IMR-90 (cell line): ENCODE measurements around the gene MEGF11. TPM values are rescaled to one million over a fixed set of nuclear protein-coding genes. Genes with fewer than 3 reads are reported as not detected.

Source experiments
- ATAC-seq: fragments of 200-7000 bp; cut with Tn5 transposase; 2 replicates; pipeline ENCODE4 v1.9.1; 2020; ENCODE audit warnings: low read depth, mild to moderate bottlenecking, moderate library complexity
- BruUV-seq: library from RNA; stranded (reverse); fragments of 400-500 nt; replicated peaks from 2 replicates; lab custom pipeline; 2021; lab: Mats Ljungman, UMichigan
- CTCF ChIA-PET: fragments of 300-600 bp; formaldehyde crosslinking; extraction: SDS; loops from one replicate; lab custom pipeline; 2021; ENCODE audit warnings: antibody characterized with exemption; lab: Yijun Ruan, JAX
- POLR2A ChIA-PET: fragments of 300-600 bp; sonication (Branson Sonifier 250); formaldehyde crosslinking; loops from one replicate; lab custom pipeline; 2022; ENCODE audit warnings: antibody characterized with exemption; ENCODE audit not compliant: unreplicated experiment; lab: Charles Lee
- DNase-seq: peaks from one replicate; pipeline ENCODE4 v3.0.0; 2013
- H2AFZ ChIP-seq: replicated peaks from 2 replicates; pipeline ENCODE3; 2013; ENCODE audit warnings: low read length, mild to moderate bottlenecking; ENCODE audit not compliant: poor library complexity
- H2AK5ac ChIP-seq: 2 replicates; pipeline ENCODE4 v1.6.1; 2013; ENCODE audit warnings: low read depth, low read length, inconsistent platforms
- H2AK9ac ChIP-seq: replicated peaks from 2 replicates; pipeline ENCODE3; 2013; ENCODE audit warnings: mild to moderate bottlenecking, low read depth, low read length, moderate library complexity; ENCODE audit not compliant: poor library complexity
- H2BK120ac ChIP-seq: 2 replicates; pipeline ENCODE4 v1.6.1; 2013; ENCODE audit warnings: low read depth, low read length, inconsistent platforms
- H2BK15ac ChIP-seq: 3 replicates; pipeline ENCODE4 v1.6.1; 2013; ENCODE audit warnings: low read depth, low read length, inconsistent platforms
- H2BK20ac ChIP-seq: 2 replicates; pipeline ENCODE4 v1.6.1; 2013; ENCODE audit warnings: low read depth, mild to moderate bottlenecking, inconsistent platforms, low read length, moderate library complexity
- H2BK5ac ChIP-seq: 2 replicates; pipeline ENCODE4 v1.6.1; 2013; ENCODE audit warnings: mild to moderate bottlenecking, low read depth, low read length, inconsistent platforms; ENCODE audit not compliant: poor library complexity, severe bottlenecking
- H3K14ac ChIP-seq: replicated peaks from 2 replicates; pipeline ENCODE4 v1.6.1; 2013; ENCODE audit warnings: low read depth, low read length, inconsistent platforms
- H3K18ac ChIP-seq: 2 replicates; pipeline ENCODE4 v1.6.1; 2013; ENCODE audit warnings: low read depth, low read length, control low read depth
- H3K23ac ChIP-seq: 2 replicates; pipeline ENCODE4 v1.6.1; 2013; ENCODE audit warnings: low read depth, low read length, inconsistent platforms
- H3K27ac ChIP-seq: 2 replicates; pipeline ENCODE4 v1.5.1; 2013; ENCODE audit warnings: mild to moderate bottlenecking, control low read depth, low read length; ENCODE audit not compliant: insufficient read depth
- H3K27me3 ChIP-seq: 2 replicates; pipeline ENCODE4 v1.6.1; 2013; ENCODE audit warnings: low read length; ENCODE audit not compliant: control insufficient read depth, insufficient read depth
- H3K36me3 ChIP-seq: 2 replicates; pipeline ENCODE4 v1.6.1; 2013; ENCODE audit warnings: low read length, mixed read lengths; ENCODE audit not compliant: control insufficient read depth, insufficient read depth
- H3K4ac ChIP-seq: 2 replicates; pipeline ENCODE4 v1.6.1; 2013; ENCODE audit warnings: low read depth, low read length, inconsistent platforms
- H3K4me1 ChIP-seq: 2 replicates; pipeline ENCODE4 v1.6.1; 2013; ENCODE audit warnings: low read length, mixed read lengths; ENCODE audit not compliant: control insufficient read depth, insufficient read depth
- H3K4me2 ChIP-seq: 2 replicates; pipeline ENCODE4 v1.6.1; 2013; ENCODE audit warnings: low read depth, mild to moderate bottlenecking, control low read depth, low read length, moderate library complexity
- H3K4me3 ChIP-seq: 2 replicates; pipeline ENCODE4 v1.5.1; 2013; ENCODE audit warnings: low read depth, mild to moderate bottlenecking, control low read depth, low read length, moderate library complexity; ENCODE audit not compliant: insufficient read depth
- H3K56ac ChIP-seq: 2 replicates; pipeline ENCODE4 v1.6.1; 2013; ENCODE audit warnings: low read length, inconsistent platforms; ENCODE audit not compliant: insufficient read depth; ENCODE audit errors: extremely low read depth
- H3K79me1 ChIP-seq, 2 experiments: 2 replicates each; pipeline ENCODE4 v1.6.1; 2013; ENCODE audit warnings: low read length in 2 of 2, inconsistent platforms in 1 of 2, low read depth in 1 of 2
- H3K9ac ChIP-seq: 2 replicates; pipeline ENCODE4 v1.6.1; 2013; ENCODE audit warnings: low read depth, low read length, control low read depth
- H3K9me1 ChIP-seq: 2 replicates; pipeline ENCODE4 v1.6.1; 2013; ENCODE audit warnings: low read length, inconsistent platforms; ENCODE audit not compliant: insufficient read depth
- H3K9me3 ChIP-seq: 2 replicates; pipeline ENCODE4 v1.6.1; 2013; ENCODE audit warnings: low read length; ENCODE audit not compliant: control insufficient read depth, insufficient read depth
- H4K20me1 ChIP-seq: 2 replicates; pipeline ENCODE4 v1.6.1; 2013; ENCODE audit warnings: low read length, inconsistent platforms; ENCODE audit not compliant: insufficient read depth
- H4K5ac ChIP-seq: 2 replicates; pipeline ENCODE4 v1.6.1; 2013; ENCODE audit warnings: mild to moderate bottlenecking, low read depth, low read length, control low read depth
- H4K8ac ChIP-seq, 2 experiments: 2 replicates each; pipeline ENCODE4 v1.6.1; 2013; ENCODE audit warnings: low read depth in 2 of 2, low read length in 2 of 2, control low read depth in 1 of 2, inconsistent platforms in 1 of 2
- H4K91ac ChIP-seq: 2 replicates; pipeline ENCODE4 v1.6.1; 2013; ENCODE audit warnings: low read depth, low read length, inconsistent platforms; ENCODE audit not compliant: insufficient read depth
- ELK1 ChIP-seq: fragments of 150-350 bp; IDR thresholded peaks from 2 replicates; pipeline ENCODE4 v1.6.1; 2016; ENCODE audit warnings: low read depth, mild to moderate bottlenecking, low read length, moderate library complexity, borderline replicate concordance
- MXI1 ChIP-seq: IDR thresholded peaks from 2 replicates; pipeline ENCODE4 v1.6.1; 2012; ENCODE audit warnings: low read depth, mild to moderate bottlenecking, low read length, moderate library complexity, borderline replicate concordance
- WGBS, 2 experiments: methylation state at CpG; one replicate each; pipeline versions ENCODE4 v1.1.5 to v1.1.7; 2013; ENCODE audit warnings: missing lambda C conversion rate in 2 of 2; ENCODE audit not compliant: insufficient read length in 1 of 2; ENCODE audit errors: extremely low coverage in 2 of 2; 5-methylcytosine and 5-hydroxymethylcytosine counted together
- dilution Hi-C: fragments of 300-500 bp; cut with HindIII; formaldehyde crosslinking; loops from one replicate; pipeline ENCODE4 v1.14.3; 2018; ENCODE audit warnings: low sequenced_read_pairs; ENCODE audit not compliant: unreplicated experiment
- in situ Hi-C: fragments of 300-500 bp; cut with MboI; formaldehyde crosslinking; loops from 3 replicates; pipeline ENCODE4 v1.14.3; 2019; ENCODE audit warnings: low sequenced_read_pairs, inconsistent platforms, mixed read lengths
- intact Hi-C: fragments of 100-400 bp; cut with micrococcal nuclease; formaldehyde crosslinking; loops from 2 replicates; pipeline ENCODE4 v1.10.0; 2022
- polyA plus RNA-seq, 3 experiments: library from polyadenylated mRNA; depleted of rRNA; stranded (reverse); fragments of >200 nt; gene quantifications; 2 replicates each; pipeline ENCODE4 v1.2.3, GENCODE V29; 2012; ENCODE audit warnings: low replicate concordance in 1 of 3
- total RNA-seq: library from RNA; depleted of rRNA; stranded (reverse); fragments of >200 nt; gene quantifications from 2 replicates; pipeline ENCODE4 v1.2.3, GENCODE V29; 2012

MEGF11 gene
- total and polyA plus RNA-seq, 2 of the 4 experiments (the other 2 are of a cell fraction): not detected

GRCh38 chr15:65968511-65968910 lies 285.0 kb downstream of the MEGF11 start:
- Histone ChIP-seq H4K8ac (no peak overlapping the region), H3K23ac (no peak overlapping the region), H3K18ac (no peak overlapping the region), H2BK120ac (no peak overlapping the region), H3K27ac (no peak overlapping the region), H3K14ac (no peak overlapping the region), H2BK5ac (no peak overlapping the region), H2AK5ac (no peak overlapping the region), H2AK9ac (no peak overlapping the region), H2BK20ac (no peak overlapping the region), H3K4me2 (no peak overlapping the region), H2BK15ac (no peak overlapping the region), H4K91ac (no peak overlapping the region), H3K4ac (no peak overlapping the region), H3K79me1 (no peaks in the 10 kb centered on the region), H3K4me1 (no peaks in the 10 kb centered on the region), H3K27me3 (peaks cover 54% of the 10 kb centered on the region), H2AFZ (no peak overlapping the region), H3K4me3 (no peak overlapping the region), H3K9me3 (no peaks in the 10 kb centered on the region), H4K20me1 (no peaks in the 10 kb centered on the region; the same call in 1 of the 2 replicates), H3K9ac (no peak overlapping the region), H4K5ac (no peak overlapping the region), H3K36me3 (no peaks in the 10 kb centered on the region), H3K9me1 (no peaks in the 10 kb centered on the region), H3K56ac (no peak overlapping the region)
- ChIA-PET CTCF (no interaction called here), POLR2A (no interaction called here)
- ATAC-seq: no peak
- TF ChIP-seq MXI1 (no peak), ELK1 (no peak)
- no TSS peak for BruUV-seq
- no peak for DNase-seq
- intact Hi-C loops: no loop called here
- dilution Hi-C loops: no loop called here
- in situ Hi-C loops: no loop called here
- no CpG with 5 or more reads among the region's 5 CpGs for WGBS, 2 experiments
